GM12878 (cell line): ENCODE results near the gene CCDC71. TPM values are rescaled to one million over a fixed set of nuclear protein-coding genes. Genes with fewer than 3 reads are reported as not detected.
A peak's percentile ranks its signal among the peaks of the same experiment; 100 is the strongest.

Experiments used
- ATAC-seq: fragments of 200-7000 bp; cut with Tn5 transposase; 3 replicates; pipeline ENCODE4 v1.9.1; 2020; ENCODE audit warnings: mild to moderate bottlenecking, moderate library complexity
- BruUV-seq: library from RNA; stranded (reverse); fragments of 400-500 nt; replicated peaks from 2 replicates; lab custom pipeline; 2021; lab: Mats Ljungman, UMichigan
- CTCF ChIA-PET: fragments of 300-600 bp; sonication (Branson Sonifier 250); formaldehyde crosslinking; extraction: SDS; loops from one replicate; lab custom pipeline; 2021; ENCODE audit warnings: inconsistent platforms; lab: Yijun Ruan, JAX
- POLR2A ChIA-PET: fragments of 350-600 bp; formaldehyde crosslinking; extraction: SDS; loops from one replicate; lab custom pipeline; 2021; ENCODE audit warnings: inconsistent platforms; lab: Charles Lee
- RAD21 ChIA-PET: fragments of 300-600 bp; sonication (Branson Sonifier 250); formaldehyde crosslinking; loops from one replicate; lab custom pipeline; 2023; ENCODE audit warnings: antibody characterized with exemption; ENCODE audit not compliant: unreplicated experiment; lab: Charles Lee
- SMC1A ChIA-PET: fragments of 300-600 bp; sonication (Branson Sonifier 250); formaldehyde crosslinking; loops from one replicate; lab custom pipeline; 2023; ENCODE audit not compliant: unreplicated experiment, uncharacterized antibody; lab: Charles Lee
- DNase-seq: peaks from one replicate; pipeline ENCODE4 v3.0.0-alpha.2; 2011; ENCODE audit warnings: low read depth, low spot score
- FAIRE-seq: peaks from 3 replicates; lab custom pipeline; 2011; peaks lifted over from hg19 to GRCh38; lab: Jason Lieb, UNC
- H2AFZ ChIP-seq: 2 replicates; pipeline ENCODE4 v1.6.0; 2011; ENCODE audit warnings: low read depth, low read length, control low read depth; ENCODE audit not compliant: control insufficient read depth
- H3K27ac ChIP-seq: 2 replicates; pipeline ENCODE4 v1.5.1; 2011; ENCODE audit warnings: control low read depth; ENCODE audit not compliant: control insufficient read depth, insufficient read depth
- H3K27me3 ChIP-seq, 2 experiments: replicated peaks in 1 of 2; 2 replicates each; pipeline versions ENCODE4 v1.6.0 to v1.6.1; 2011; ENCODE audit warnings: low read length in 1 of 2; ENCODE audit not compliant: control insufficient read depth in 2 of 2, insufficient read depth in 2 of 2
- H3K36me3 ChIP-seq, 2 experiments: 2 replicates each; pipeline ENCODE4 v1.5.1; 2011; ENCODE audit warnings: low read length in 1 of 2; ENCODE audit not compliant: control insufficient read depth in 2 of 2, insufficient read depth in 2 of 2
- H3K4me1 ChIP-seq: 2 replicates; pipeline ENCODE4 v1.6.1; 2011; ENCODE audit warnings: mild to moderate bottlenecking, low read length, moderate library complexity, mixed read lengths; ENCODE audit not compliant: control insufficient read depth, insufficient read depth
- H3K4me2 ChIP-seq: 2 replicates; pipeline ENCODE4 v1.6.0; 2011; ENCODE audit warnings: control low read depth; ENCODE audit not compliant: control insufficient read depth, insufficient read depth
- H3K4me3 ChIP-seq: fragments of 200-600 bp; sonication (generic); 2 replicates; pipeline ENCODE4 v1.5.1; 2016
- H3K79me2 ChIP-seq: 2 replicates; pipeline ENCODE4 v1.6.0; 2011; ENCODE audit warnings: low read length; ENCODE audit not compliant: control insufficient read depth, insufficient read depth
- H3K9ac ChIP-seq: 2 replicates; pipeline ENCODE4 v1.8.0; 2011; ENCODE audit warnings: low read length, control low read depth, mixed read lengths; ENCODE audit not compliant: control insufficient read depth, insufficient read depth
- H3K9me3 ChIP-seq: replicated peaks from 3 replicates; pipeline ENCODE4 v1.5.1; 2011; ENCODE audit warnings: mild to moderate bottlenecking, low read length; ENCODE audit not compliant: control insufficient read depth, insufficient read depth
- H4K20me1 ChIP-seq: 2 replicates; pipeline ENCODE4 v1.6.0; 2011; ENCODE audit not compliant: control insufficient read depth, insufficient read depth
- SMARCA5 ChIP-seq: fragments of 450-650 bp; IDR thresholded peaks from 2 replicates; pipeline ENCODE4 v1.6.1; 2017; ENCODE audit warnings: mild to moderate bottlenecking
- ZBED1 ChIP-seq: IDR thresholded peaks from 2 replicates; pipeline ENCODE4 v1.6.1; 2016; ENCODE audit warnings: borderline replicate concordance
- ZNF274 ChIP-seq: IDR thresholded peaks from one replicate; pipeline ENCODE4 v1.8.0; 2011; ENCODE audit not compliant: insufficient read length, insufficient read depth
- whole genome bisulfite sequencing: methylation state at CpG from one replicate; pipeline ENCODE4 v1.1.6; 2016; ENCODE audit warnings: low lambda C conversion rate; ENCODE audit not compliant: insufficient replicate concordance, insufficient coverage; ENCODE audit errors: missing lambda C conversion rate; 5-methylcytosine and 5-hydroxymethylcytosine counted together
- in situ Hi-C: fragments of 300-500 bp; cut with MboI; formaldehyde crosslinking; loops from 9 replicates; pipeline ENCODE4 v1.14.3; 2018; ENCODE audit warnings: mixed read lengths
- intact Hi-C: fragments of 100-400 bp; cut with micrococcal nuclease; formaldehyde crosslinking; loops from one replicate; pipeline ENCODE4 v1.14.2; 2022; ENCODE audit not compliant: unreplicated experiment
- polyA plus RNA-seq, 11 experiments: library from polyadenylated mRNA; depleted of rRNA in 4 of 11; unstranded in 6 of 11; stranded (reverse) in 5 of 11; fragments of >200 nt; fragmentation: Nextera tagmentation in 4 of 11; fragmentation: Illumina TruSeq in 1 of 11; extraction: Ambion mirVana in 4 of 11; extraction: Trizol in 1 of 11; gene quantifications; 1 replicate in 1 of 11; 2 replicates in 10 of 11; pipeline versions ENCODE4 v1.2.1 to v1.2.3, GENCODE V29; 2011 to 2016; ENCODE audit warnings: inconsistent platforms in 2 of 11, missing spikeins in 2 of 11, low read depth in 1 of 11
- total RNA-seq, 4 experiments: library from RNA; depleted of rRNA in 3 of 4; stranded (reverse); fragments of >200 nt in 3 of 4; fragmentation: Illumina TruSeq in 1 of 4; extraction: Trizol in 1 of 4; gene quantifications; 2 replicates each; pipeline versions ENCODE4 v1.2.1 to v1.2.3, GENCODE V29; 2013 to 2021

Gene CCDC71
- total and polyA plus RNA-seq, 10 of the 15 experiments (the other 5 are each of a cell fraction or from before 2014, with no cell fraction given), result 0.20 to 38.0 (median 16.1) TPM

DNA sequence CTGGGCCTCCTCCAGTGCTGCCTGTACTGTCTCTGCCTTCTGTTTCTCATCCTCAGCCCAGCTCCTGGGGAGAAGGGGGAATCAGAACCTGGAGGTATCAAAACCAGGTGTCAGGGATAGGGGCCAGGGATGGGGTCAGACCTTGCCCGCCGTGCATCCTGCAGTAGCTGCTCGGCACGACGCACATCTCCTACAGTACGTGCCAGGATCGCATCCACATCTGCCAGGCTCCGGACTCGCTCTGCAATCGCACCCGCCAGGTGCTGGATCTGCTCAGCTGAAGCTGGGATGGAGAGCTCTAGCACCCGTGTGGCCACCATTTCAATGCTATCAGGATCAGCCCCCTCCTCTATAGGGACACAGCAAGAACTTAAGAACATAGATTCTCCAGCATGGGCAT, 44.1 kb downstream of the CCDC71 start (continued):
- TF ChIP-seq ZBED1, result no peak

DNA sequence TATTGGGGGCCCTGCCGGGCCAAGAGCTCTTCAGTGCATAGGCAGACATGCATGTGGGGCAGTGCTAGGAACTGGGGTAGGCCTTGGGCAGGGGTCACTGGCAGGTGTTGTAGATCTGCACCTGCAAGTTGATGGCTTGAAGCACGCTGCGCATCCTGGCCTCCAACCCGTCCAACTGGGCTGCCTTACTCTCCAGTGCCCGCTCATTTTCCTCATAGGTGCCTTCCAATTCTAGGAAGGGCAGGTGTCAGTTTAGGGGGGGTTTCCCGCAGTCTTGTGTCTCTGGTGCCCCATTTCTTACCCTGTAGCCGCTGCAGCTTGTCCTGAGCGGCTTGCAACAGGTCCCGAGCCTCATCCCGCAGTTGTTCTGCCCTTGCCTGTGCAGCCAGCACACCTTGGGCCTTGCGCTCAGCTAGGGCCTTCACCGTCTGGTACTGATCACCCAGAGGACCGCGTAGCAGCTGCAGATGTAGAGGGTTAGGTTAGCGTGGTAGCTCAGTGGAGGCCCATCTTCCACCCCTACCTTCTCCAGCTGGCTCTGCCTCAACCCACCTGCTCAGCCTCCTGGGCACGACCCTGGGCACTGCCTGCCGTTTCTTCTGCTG, 44.9 kb downstream of the CCDC71 start:
- FAIRE-seq, result no peak
- intact Hi-C loops, result no loop called here
- Histone ChIP-seq H3K9ac (no peak overlapping the region), H2AFZ (peak overlapping the region; percentile 47), H3K9me3 (no peaks in the 10 kb centered on the region), H3K27me3 (no peaks in the 10 kb centered on the region), H4K20me1 (no peaks in the 10 kb centered on the region), H3K79me2 (peaks cover 15% of the 10 kb centered on the region), H3K4me3 (peak overlapping the region; percentile 100; the same call in 1 of the 2 replicates), H3K27ac (peak overlapping the region; percentile 79), H3K4me1 (peaks cover 10% of the 10 kb centered on the region), H3K36me3 (peaks cover 11% of the 10 kb centered on the region in 2 experiments; a peak in 3 of 4 replicates), H3K4me2 (peak overlapping the region; percentile 36; the same call in 1 of the 2 replicates)
- ChIA-PET CTCF (interaction anchor here (0.8 to 2.3 kb wide), 5 partner anchors 27 to 418 kb away, joined by 3 to 12 read pairs (median 4); partner anchors contain the start of gene QRICH1), POLR2A (interaction anchor here (0.6 to 2.6 kb wide), 15 partner anchors 13 to 422 kb away, joined by 3 to 15 read pairs (median 4); partner anchors contain the start of genes NDUFAF3, P4HTM, QRICH1 and WDR6), RAD21 (interaction anchor here (0.9 to 1.5 kb wide), 5 partner anchors 17 to 328 kb away, joined by 3 to 16 read pairs (median 6); partner anchors contain the start of genes QRICH1 and WDR6), SMC1A (interaction anchor here (0.9 to 2.3 kb wide), 4 partner anchors 14 to 131 kb away, joined by 3 to 14 read pairs (median 3); partner anchors contain the start of genes P4HTM and QRICH1)
- peak; percentile 54; the same call in 1 of the 2 replicates for TF ChIP-seq SMARCA5
- no peak for TF ChIP-seq ZNF274
- 84% methylated on average over 17 of the region's 17 CpGs for WGBS
- no TSS peak for BruUV-seq
- in situ Hi-C loops, result no loop called here
- no peak for ATAC-seq
- DNase-seq, result no peak
